H54 (cell line): ENCODE results near the gene ZNF273.

Source experiments
- DNase-seq: peaks from one replicate; pipeline ENCODE4 v3.0.0; 2011; ENCODE audit warnings: low spot score, mixed read lengths; ENCODE audit not compliant: insufficient read length
- FAIRE-seq: peaks from 3 replicates; lab custom pipeline; 2011; peaks lifted over from hg19 to GRCh38; lab: Jason Lieb, UNC
- POLR2A ChIP-seq: IDR thresholded peaks from 2 replicates; pipeline ENCODE4 v1.6.1; 2011; ENCODE audit warnings: low read depth, mild to moderate bottlenecking, low read length

The ZNF273 gene

DNA sequence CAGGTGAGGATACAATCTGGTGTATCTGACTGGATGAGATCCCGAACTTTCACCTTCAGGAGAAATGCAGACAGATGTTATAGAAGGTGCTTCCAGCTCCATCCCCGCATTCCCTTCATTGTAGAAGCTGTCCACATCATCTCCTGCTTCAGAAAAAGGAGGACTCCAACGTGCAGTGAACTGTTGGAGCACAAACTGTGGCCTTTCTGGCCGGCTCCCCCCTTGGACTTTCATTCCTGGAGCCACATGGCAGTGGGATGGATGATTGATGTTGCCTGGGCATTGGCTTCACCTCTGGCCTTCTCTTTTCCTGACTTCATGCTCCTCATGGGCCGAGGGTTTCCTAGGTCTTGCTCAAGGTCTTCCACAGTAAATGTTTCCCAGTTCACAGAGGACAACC is 29.6 kb upstream of the ZNF273 start:
- no peak for FAIRE-seq
- no peak for DNase-seq
- TF ChIP-seq POLR2A = no peak

GRCh38 chr7:64874114-64874513 is 29.0 kb upstream of the ZNF273 start:
- DNase-seq = no peak
- TF ChIP-seq POLR2A = no peak
- FAIRE-seq = no peak

GRCh38 chr7:64874562-64875250 is 28.4 kb upstream of the ZNF273 start:
- DNase-seq (no peak), FAIRE-seq (no peak)
- no peak for TF ChIP-seq POLR2A

GRCh38 chr7:64875258-64875657 is 27.8 kb upstream of the ZNF273 start:
- no peak for TF ChIP-seq POLR2A
- no peak for DNase-seq
- no peak for FAIRE-seq

DNA sequence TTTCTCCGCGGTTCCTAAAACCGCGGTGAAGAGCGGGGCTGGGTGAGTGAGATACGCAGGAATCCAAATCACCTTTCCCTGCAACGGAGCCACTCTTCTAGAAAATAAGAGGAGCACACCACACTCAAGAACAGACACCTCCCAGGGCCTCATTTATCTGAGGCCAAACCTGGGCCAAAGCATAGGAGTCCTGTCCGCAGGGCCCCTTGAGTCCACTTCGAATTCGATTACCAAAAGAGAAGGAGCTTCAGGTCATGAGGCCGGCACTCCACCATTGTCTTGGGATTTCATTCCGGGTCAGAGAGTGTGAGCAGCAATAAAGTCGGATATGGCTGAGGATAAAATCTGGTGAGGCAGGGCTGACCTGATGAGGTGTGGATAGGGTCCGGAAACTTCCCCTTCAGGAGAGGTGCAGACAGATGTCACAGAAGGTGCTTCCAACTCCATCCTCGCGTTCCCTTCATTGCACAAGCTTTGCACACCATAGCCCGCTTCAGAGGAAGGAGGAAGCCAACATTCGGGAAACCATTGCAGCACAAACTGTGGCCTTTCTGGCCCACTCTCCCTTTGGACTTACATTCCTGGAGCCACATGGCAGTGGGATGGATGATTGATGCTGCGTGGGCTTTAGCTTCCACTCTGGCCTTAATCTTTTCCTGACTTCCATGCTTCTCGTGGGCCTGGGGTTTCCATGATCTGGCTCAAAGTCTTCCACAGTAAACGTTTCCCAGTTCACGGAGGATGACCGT is 27.2 kb upstream of the ZNF273 start:
- no peak for TF ChIP-seq POLR2A
- FAIRE-seq = no peak
- no peak for DNase-seq

DNA sequence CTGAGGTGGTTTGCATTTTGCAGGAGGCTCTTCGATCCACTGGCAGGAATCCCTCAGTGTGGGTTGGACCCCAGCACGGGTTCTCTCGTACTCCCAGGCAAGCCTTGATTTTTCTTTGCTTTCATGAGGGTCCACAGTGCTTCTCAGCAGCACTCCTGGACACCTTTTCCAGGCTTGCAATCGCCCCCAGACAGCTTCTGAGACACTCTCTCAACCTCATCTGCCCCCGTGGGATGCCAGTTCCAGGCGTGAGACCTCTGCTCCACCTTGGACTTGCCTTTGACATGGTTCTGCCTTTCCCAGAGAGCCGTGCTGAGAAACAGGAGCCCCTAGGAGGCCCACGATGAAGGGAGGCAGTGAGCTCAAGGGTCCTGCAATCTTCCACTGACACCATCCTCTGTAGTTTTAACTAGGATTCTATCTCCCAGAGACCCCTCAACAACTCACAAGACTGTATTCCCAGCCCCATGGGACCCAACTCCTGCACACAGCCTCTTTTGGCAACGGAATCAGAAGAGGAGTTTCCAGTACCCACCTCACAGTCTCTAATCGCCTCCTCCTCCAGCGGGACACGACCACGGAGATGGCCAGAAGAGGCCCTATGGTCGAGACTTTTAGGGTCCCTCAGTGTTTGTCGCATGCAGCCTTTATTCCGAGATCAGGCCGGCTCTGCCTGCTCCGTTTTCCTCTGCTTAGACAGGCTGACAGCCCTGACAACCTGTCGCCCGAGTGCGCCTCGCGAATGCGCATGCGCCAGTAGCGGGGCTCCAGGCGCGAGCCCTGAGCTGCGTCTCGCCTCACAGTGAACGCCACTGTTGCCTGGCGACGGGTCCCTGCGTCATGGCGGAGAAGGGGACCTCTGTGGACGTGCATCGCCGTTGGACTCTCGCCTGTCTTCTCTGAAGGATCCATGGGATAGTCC is 26.0 kb upstream of the ZNF273 start:
- no peak for TF ChIP-seq POLR2A
- FAIRE-seq (no peak), DNase-seq (no peak)

GRCh38 chr7:64877714-64878610 is 25.1 kb upstream of the ZNF273 start:
- FAIRE-seq (no peak), DNase-seq (no peak)
- no peak for TF ChIP-seq POLR2A

DNA sequence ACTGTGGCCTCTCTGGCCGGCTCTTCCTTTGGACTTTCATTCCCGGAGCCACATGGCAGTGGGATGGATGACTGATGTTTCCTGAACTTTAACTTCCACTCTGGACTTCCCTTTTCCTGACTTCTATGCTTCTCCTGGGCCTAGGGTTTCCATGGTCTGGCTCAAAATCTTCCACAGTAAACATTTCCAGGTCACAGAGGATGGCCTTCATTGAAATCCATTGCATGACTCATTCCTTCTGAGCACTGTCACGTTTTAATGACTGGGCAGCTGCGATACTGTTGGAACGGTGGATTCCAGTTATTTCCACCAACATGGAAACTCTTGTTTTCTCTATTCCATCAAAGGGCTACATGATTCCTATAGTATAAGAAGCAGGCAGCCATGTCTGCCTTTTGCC is 24.4 kb upstream of the ZNF273 start:
- TF ChIP-seq POLR2A = no peak
- DNase-seq (no peak), FAIRE-seq (no peak)

DNA sequence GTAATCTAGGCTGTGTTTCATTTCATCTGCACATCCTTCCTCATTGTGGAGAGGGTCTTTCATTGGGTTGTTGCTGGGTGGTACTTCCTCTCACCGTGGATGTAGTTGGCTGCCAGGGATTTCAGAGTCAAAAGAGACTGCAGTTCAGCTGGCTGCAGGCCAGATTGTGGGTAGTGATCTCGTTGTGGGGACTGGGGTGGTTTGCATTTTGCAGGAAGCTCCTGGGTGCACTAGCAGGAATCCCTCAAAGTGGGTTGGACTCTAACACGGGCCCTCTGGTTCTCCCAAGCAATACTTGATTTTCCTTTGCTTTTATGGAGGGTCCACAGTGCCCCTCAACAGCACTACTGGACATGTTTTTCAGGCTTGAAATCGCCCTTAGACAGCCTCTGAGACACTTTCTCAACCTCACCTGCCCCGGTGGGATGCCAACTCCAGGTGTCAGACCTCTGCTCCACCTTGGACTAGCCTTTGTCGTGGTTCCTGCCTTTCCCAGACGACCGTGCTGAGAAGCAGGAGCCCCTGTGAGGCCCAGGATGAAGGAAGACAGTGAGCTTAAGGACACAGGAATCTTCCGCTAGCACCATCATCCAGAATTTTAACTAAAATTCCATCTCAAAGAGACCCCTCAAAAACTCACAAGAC is 23.9 kb upstream of the ZNF273 start:
- no peak for TF ChIP-seq POLR2A
- DNase-seq = no peak
- FAIRE-seq = no peak

- TF ChIP-seq POLR2A = no peak
- FAIRE-seq = no peak
- no peak for DNase-seq
These were observed 23.3 kb upstream of the ZNF273 start for GRCh38 chr7:64879800-64880199.

- FAIRE-seq = no peak
- no peak for TF ChIP-seq POLR2A
- no peak for DNase-seq
These were observed 22.5 kb upstream of the ZNF273 start for GRCh38 chr7:64880322-64881297.
